ENCODE data around the gene ATP6V0D1.

Gene ATP6V0D1

DNA sequence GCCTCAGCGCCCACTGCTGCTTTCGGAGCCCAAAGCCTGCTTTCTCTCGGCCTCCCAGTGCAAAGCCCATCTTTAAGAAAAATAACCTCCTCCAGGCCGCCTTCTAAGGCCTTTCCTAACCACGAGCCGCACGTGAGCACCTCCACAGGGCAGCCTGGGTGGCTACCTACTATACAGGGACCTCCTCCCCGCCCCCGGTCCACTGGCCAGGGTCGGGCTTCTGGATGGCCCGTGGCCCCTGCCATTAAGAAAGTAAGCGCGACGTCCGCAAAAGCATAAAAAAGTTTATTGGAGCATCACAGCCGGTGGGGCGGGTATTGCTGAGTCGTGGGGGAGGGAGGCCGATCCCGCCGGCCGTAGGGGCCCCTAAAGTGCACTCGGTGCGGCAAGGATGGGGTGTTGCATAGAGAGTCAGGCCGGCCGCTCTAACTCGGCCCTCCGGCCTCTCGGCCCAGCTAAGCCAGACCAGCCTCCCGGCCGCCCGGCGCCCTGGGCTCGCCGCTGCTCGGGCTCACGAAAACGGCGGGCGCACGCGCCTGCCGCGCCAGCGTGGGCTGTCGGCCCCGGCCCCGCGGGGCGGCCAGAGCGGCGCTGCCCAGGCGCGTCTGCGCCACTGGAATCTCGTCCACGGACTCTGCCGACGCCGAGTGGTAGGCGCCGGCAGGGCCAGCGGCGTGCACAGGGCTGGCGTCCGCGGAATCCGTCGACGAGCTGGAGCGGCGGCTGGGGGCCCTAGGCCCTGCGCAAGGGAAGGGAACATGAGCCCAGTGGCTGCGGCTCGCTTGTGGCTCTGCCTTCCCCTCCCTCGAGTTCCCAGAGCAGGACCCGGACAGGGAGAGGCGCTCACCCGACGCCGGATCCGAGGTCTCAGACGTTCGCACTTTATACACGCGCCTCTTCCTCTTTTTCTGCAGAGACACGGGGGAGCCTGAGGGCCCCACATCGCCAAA is 86.5 kb downstream of the ATP6V0D1 start:
- H3K4me3 ChIP-seq (ENCODE audit: low read depth, low read length), result no peak overlapping the region
- ChIA-PET POLR2A (no interaction called here), CTCF (interaction anchor here (0.7 to 1.8 kb wide), 15 partner anchors 8 to 416 kb away, joined by 3 to 11 read pairs (median 4); partner anchors contain the start of gene ZDHHC1)
- TF ChIP-seq, protein P1, sequence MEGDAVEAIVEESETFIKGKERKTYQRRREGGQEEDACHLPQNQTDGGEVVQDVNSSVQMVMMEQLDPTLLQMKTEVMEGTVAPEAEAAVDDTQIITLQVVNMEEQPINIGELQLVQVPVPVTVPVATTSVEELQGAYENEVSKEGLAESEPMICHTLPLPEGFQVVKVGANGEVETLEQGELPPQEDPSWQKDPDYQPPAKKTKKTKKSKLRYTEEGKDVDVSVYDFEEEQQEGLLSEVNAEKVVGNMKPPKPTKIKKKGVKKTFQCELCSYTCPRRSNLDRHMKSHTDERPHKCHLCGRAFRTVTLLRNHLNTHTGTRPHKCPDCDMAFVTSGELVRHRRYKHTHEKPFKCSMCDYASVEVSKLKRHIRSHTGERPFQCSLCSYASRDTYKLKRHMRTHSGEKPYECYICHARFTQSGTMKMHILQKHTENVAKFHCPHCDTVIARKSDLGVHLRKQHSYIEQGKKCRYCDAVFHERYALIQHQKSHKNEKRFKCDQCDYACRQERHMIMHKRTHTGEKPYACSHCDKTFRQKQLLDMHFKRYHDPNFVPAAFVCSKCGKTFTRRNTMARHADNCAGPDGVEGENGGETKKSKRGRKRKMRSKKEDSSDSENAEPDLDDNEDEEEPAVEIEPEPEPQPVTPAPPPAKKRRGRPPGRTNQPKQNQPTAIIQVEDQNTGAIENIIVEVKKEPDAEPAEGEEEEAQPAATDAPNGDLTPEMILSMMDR (IDR thresholded peaks at IDR 0.05; ENCODE audit: insufficient read depth, low read length, missing control alignments), result no peak
- DNase-seq (ENCODE audit: low read depth, low spot score), result no peak

DNA sequence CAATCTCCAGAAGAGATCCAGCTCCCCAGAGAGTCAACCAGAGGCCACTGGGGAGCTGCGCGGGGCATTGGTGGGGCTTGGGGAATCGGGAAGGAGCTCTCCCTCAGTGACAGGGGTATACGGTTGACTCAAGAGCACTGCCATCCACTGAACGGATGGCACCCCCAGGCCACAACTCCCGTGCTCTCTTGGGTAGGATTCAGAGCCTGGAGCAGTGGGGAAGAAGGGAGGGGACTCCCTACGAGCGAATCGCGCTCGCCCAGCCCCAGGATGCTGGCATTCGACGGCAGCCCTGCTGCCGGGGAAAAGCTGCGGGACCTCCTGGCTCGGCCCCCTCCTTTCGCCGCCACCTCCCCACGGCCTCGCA is 87.2 kb downstream of the ATP6V0D1 start:
- CTCF ChIA-PET, result interaction anchor here (0.7 to 1.8 kb wide), 16 partner anchors 9 to 416 kb away, joined by 3 to 11 read pairs (median 4); partner anchors contain the start of gene ZDHHC1
- peak overlapping the region; percentile 42 for H3K4me3 ChIP-seq (ENCODE audit: low read depth, low read length)
- TF ChIP-seq, protein P1 (IDR thresholded peaks at IDR 0.05; ENCODE audit: insufficient read depth, low read length, missing control alignments), result no peak
- POLR2A ChIA-PET, result no interaction called here
- no peak for DNase-seq (ENCODE audit: low read depth, low spot score)

DNA sequence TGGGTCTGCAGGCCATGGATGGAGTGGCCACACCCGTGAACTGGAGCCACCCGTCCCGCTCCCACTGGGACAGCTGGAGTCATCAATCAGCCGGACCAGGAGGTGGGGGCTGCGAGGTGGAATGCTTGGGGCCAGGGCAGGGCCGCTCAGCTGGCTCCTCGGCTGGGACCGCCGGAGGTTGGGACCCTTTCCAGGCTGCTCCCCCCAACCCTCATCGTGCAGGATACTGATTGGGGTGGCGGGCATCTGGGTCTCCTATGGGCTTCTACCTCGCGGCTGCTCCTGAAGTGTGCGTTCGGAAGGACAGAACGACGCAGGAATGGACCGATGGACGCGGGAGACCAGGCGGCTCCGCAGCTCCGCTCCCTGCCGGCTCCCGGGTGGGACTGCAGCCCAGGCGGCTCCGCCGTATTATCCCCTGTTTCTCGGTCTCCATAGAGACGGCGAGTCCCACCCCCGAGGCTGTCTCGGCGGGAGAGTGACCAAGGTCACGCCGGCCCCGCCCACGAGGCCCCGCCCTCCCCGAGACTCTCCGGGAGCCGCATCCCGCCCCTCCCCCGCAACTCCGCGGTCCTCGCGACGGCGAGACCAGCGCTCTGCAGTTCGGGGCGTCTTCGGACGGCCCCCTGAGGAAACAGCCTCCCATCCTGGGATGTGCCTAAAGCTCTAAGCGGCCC is 87.7 kb downstream of the ATP6V0D1 start, which contains the start of gene TPPP3:
TSS of gene TPPP3 (minus strand) at position 388 of the 677 bp plus-strand sequence. CDS start 2,387 bp downstream, outside the sequence.
- POLR2A ChIA-PET, result no interaction called here
- no peak for DNase-seq (ENCODE audit: low read depth, low spot score)
- TF ChIP-seq, protein P1 (IDR thresholded peaks at IDR 0.05; ENCODE audit: insufficient read depth, low read length, missing control alignments), result peak; percentile 72
- H3K4me3 ChIP-seq (ENCODE audit: low read depth, low read length), result peak within 1 kb of the TSS; percentile 42
- CTCF ChIA-PET, result interaction anchor here (0.6 to 1.8 kb wide), 22 partner anchors 8 to 415 kb away, joined by 3 to 11 read pairs (median 3); partner anchors contain the start of gene ZDHHC1

DNA sequence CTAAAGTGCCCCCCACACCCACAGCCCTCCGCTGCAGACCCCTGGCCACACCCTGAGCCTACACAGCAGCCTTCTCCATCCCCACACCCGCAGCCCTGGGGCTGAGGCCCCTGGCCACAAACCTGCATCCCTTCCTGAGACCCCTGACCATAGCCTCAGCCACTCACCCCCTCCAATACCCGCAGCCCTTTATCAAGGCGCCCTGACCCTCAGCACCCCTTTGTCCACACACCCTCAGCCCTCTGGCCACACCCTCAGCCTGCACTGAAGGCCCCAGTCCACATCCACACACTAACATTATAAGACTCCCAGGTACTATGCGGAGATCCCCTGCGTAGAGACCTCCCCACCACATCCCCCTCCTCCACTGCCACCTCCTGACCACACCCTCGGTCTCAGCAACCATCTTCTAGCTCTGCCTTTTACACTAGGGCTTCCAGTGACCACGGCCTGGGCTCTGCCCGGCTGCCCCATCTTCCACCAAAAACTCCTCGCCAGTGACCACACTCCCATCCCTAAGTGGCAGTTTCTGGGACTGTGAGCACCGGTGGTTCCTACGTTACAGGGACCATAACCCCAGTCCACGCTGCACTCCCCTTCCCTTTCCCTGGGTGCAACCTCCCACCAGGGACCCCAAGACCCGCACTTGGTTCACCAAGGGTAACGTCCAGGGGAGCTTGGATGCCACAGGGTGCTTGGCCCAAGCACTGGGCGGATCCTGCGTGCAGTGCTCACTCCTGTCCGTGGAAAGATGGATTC is 88.5 kb downstream of the ATP6V0D1 start:
- POLR2A ChIA-PET, result no interaction called here
- no peak for DNase-seq (ENCODE audit: low read depth, low spot score)
- CTCF ChIA-PET, result interaction anchor here (0.6 to 1.8 kb wide), 14 partner anchors 8 to 131 kb away, joined by 3 to 10 read pairs (median 3); partner anchors contain the start of gene ZDHHC1
- TF ChIP-seq, protein P1 (IDR thresholded peaks at IDR 0.05; ENCODE audit: insufficient read depth, low read length, missing control alignments), result no peak
- no peak overlapping the region; the same call in 1 of the 2 replicates for H3K4me3 ChIP-seq (ENCODE audit: low read depth, low read length)

DNA sequence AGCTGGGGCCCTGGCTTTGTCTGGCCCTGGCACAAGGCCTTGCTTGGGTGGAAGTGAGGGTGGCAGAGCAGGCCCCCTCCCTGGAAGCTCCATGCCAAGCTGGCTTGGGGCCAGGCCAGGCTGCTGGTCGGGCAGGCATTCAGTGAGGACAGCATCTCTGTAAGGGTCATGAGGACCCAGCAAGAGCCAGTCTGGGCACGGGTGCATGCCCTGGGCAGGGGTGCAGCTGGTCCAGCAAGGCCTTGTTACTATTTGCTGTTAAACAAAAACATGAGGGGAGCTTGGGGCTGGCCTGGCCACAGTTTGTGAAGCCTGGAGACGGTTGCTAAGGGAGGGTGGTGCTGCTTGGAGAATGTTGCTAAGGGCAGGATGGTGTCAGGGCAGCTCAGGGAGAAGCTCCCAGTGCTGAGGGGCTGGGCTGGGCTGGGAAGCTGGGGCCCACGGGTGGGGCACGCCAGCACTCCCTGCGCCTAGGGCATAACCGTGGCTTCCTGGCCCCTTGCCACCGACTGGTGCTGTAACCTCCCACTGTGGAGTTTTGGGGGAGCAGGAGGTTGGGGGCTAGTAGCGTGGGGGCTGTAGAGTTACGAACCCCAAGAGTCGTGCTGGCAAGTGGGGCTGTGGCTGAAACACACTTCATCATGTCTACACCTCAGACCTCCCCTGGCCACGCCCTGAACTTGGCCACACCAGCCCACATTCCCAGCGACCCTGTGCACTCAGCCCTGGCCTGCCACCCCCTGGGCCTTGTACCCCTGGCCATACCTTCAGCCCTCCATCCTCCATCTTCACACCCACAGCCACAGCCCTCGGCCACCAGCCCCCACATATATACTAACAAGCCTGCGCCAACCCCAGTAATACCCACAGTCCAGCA is 89.3 kb downstream of the ATP6V0D1 start:
- no peak for DNase-seq (ENCODE audit: low read depth, low spot score)
- ChIA-PET POLR2A (no interaction called here), CTCF (interaction anchor here (1.0 to 1.8 kb wide), 7 partner anchors 9 to 131 kb away, joined by 3 to 8 read pairs (median 3); no protein-coding TSS in a partner anchor)
- TF ChIP-seq, protein P1 (IDR thresholded peaks at IDR 0.05; ENCODE audit: insufficient read depth, low read length, missing control alignments), result no peak
- no peak overlapping the region for H3K4me3 ChIP-seq (ENCODE audit: low read depth, low read length)

Measured in AG04449 (cell line).